Spleen (tissue), 11 donors: ENCODE measurements around the gene B4GALNT2. TPM values are rescaled to one million over a fixed set of nuclear protein-coding genes. Genes with fewer than 3 reads are reported as not detected.

Experiments
- DNase-seq: peaks from one replicate; pipeline ENCODE4 v3.0.0-alpha.2; 2020
- H3K27ac ChIP-seq, 8 donors: fragments of 200-600 bp; sonication (generic) in 7 of 8; 1 replicate in 4 of 8; 2 replicates in 4 of 8; pipeline versions ENCODE4 v1.5.0 to v1.8.0; 2016 to 2021; ENCODE audit warnings: inconsistent platforms in 4 of 8, mild to moderate bottlenecking in 4 of 8, moderate library complexity in 1 of 8
- H3K27me3 ChIP-seq, 7 donors: fragments of 200-600 bp; sonication (generic) in 6 of 7; replicated peaks in 1 of 7; 1 replicate in 4 of 7; 2 replicates in 3 of 7; pipeline versions ENCODE4 v1.5.0 to v1.8.0; 2016 to 2021; ENCODE audit warnings: inconsistent platforms in 3 of 7, mild to moderate bottlenecking in 1 of 7
- H3K36me3 ChIP-seq, 6 donors: fragments of 200-600 bp; sonication (generic) in 5 of 6; 1 replicate in 4 of 6; 2 replicates in 2 of 6; pipeline versions ENCODE4 v1.5.0 to v1.8.0; 2016 to 2021; ENCODE audit warnings: inconsistent platforms in 2 of 6
- H3K4me1 ChIP-seq, 6 donors: fragments of 200-600 bp; sonication (generic) in 5 of 6; 1 replicate in 3 of 6; 2 replicates in 3 of 6; pipeline versions ENCODE4 v1.5.0 to v1.8.0; 2016 to 2021; ENCODE audit warnings: inconsistent platforms in 3 of 6
- H3K4me3 ChIP-seq, 8 donors: fragments of 200-600 bp; sonication (generic) in 7 of 8; 1 replicate in 4 of 8; 2 replicates in 4 of 8; pipeline versions ENCODE4 v1.5.0 to v1.8.0; 2016 to 2021; ENCODE audit warnings: inconsistent platforms in 4 of 8, mild to moderate bottlenecking in 4 of 8, moderate library complexity in 2 of 8
- H3K9me3 ChIP-seq, 8 donors: fragments of 200-600 bp; sonication (generic) in 7 of 8; 1 replicate in 4 of 8; 2 replicates in 4 of 8; pipeline versions ENCODE4 v1.5.0 to v1.8.0; 2016 to 2021; ENCODE audit warnings: inconsistent platforms in 4 of 8
- CTCF ChIP-seq, 11 experiments: fragments of 200-600 bp in 7 of 11; fragments of 450-650 bp in 4 of 11; sonication (generic) in 4 of 11; IDR thresholded peaks in 8 of 11; conservative IDR thresholded peaks in 3 of 11; 1 replicate in 7 of 11; 2 replicates in 4 of 11; pipeline versions ENCODE4 v1.4.0 to v1.8.0; 2016 to 2021; ENCODE audit warnings: antibody characterized with exemption in 11 of 11, inconsistent platforms in 4 of 11, mild to moderate bottlenecking in 1 of 11
- POLR2A ChIP-seq, 3 donors: fragments of 450-650 bp; IDR thresholded peaks; one replicate each; pipeline ENCODE4 v1.5.1; 2017; ENCODE audit warnings: antibody characterized with exemption in 3 of 3, mild to moderate bottlenecking in 1 of 3
- POLR2AphosphoS5 ChIP-seq, 3 donors: sonication (generic); formaldehyde crosslinking; IDR thresholded peaks; one replicate each; pipeline ENCODE4 v1.5.1; 2017; ENCODE audit warnings: antibody characterized with exemption in 3 of 3
- WGBS, 5 donors: extraction: QIAGEN DNeasy Blood & Tissue Kit in 3 of 5; methylation state at CpG; one replicate each; pipeline versions ENCODE4 v1.1.5 to v1.1.7; 2013 to 2018; 5-methylcytosine and 5-hydroxymethylcytosine counted together
- intact Hi-C: fragments of 100-400 bp; cut with DNase I; formaldehyde crosslinking; loops from one replicate; pipeline ENCODE4 v1.15.0; 2023; ENCODE audit warnings: low total_unique reads
- polyA plus RNA-seq, 3 donors: library from polyadenylated mRNA; stranded (reverse); fragments of 200-250 nt; gene quantifications; one replicate each; pipeline ENCODE4 v1.2.1, GENCODE V29; 2013
- total RNA-seq, 7 donors: library from RNA; depleted of rRNA in 3 of 7; stranded (reverse); fragments of >200 nt in 3 of 7; fragmentation: NEBNext Ultra II Directional in 4 of 7; extraction: Animal tissue kit (Norgen Biotek cat#: 25700) in 4 of 7; gene quantifications; one replicate each; pipeline versions ENCODE4 v1.1.0 to v1.2.1, GENCODE V29; 2016 to 2021
- donor health status: healthy with polysubstance abuse.
- donor health status: DM: no; HTN: no; CAD: no; lungs with moderate emphysema.
- donor health status: DM: no; HTN: no; CAD: no.
- donor health status: Bipolar disorder and iron deficiency.
- donor health status: healthy.
- donor health status: DM: no; HTN: no; CAD: no.
- donor health status: DM: yes; HTN: yes; CAD: no.

Gene B4GALNT2
- total and polyA plus RNA-seq, 10 donors: 0.10 to 0.21 (median 0.18) TPM; not detected in 6

GRCh38 chr17:49213399-49213798 lies 80.8 kb downstream of the B4GALNT2 start:
- TF ChIP-seq CTCF (IDR thresholded peaks at IDR 0.05 in 8 of 11, conservative IDR thresholded peaks at IDR 0.05 in 3 of 11) (no peak), POLR2A (IDR thresholded peaks at IDR 0.05) (no peak), POLR2AphosphoS5 (IDR thresholded peaks at IDR 0.05) (no peak)
- no peak for DNase-seq
- H3K27me3 ChIP-seq: no peaks in the 10 kb centered on the region
- peaks cover 0 to 43% (median 0%) of the 10 kb centered on the region in 6 donors for H3K36me3 ChIP-seq
- WGBS, 5 donors: 33 to 57% (median 48%) methylated on average over 4 to 5 of the region's 5 CpGs
- H3K4me3 ChIP-seq: peak overlapping the region; percentile 18 to 88 (median 76)
- intact Hi-C loops: no loop called here
- peak overlapping the region; percentile 42 to 94 (median 87) for H3K27ac ChIP-seq
- H3K4me1 ChIP-seq: peaks cover 71 to 100% (median 99%) of the 10 kb centered on the region in 6 donors
- H3K9me3 ChIP-seq: no peaks in the 10 kb centered on the region

- 63 to 85% (median 74%) methylated on average over 2 of the region's 2 CpGs for WGBS, 5 donors
- H3K4me3 ChIP-seq: peak overlapping the region; percentile 18 to 88 (median 76)
- H3K4me1 ChIP-seq: peaks cover 70 to 100% (median 99%) of the 10 kb centered on the region in 6 donors
- intact Hi-C loops: no loop called here
- peak overlapping the region; percentile 42 to 94 (median 87) for H3K27ac ChIP-seq
- TF ChIP-seq POLR2A (IDR thresholded peaks at IDR 0.05) (no peak), POLR2AphosphoS5 (IDR thresholded peaks at IDR 0.05) (no peak), CTCF (IDR thresholded peaks at IDR 0.05 in 8 of 11, conservative IDR thresholded peaks at IDR 0.05 in 3 of 11) (no peak)
- no peak for DNase-seq
- peaks cover 0 to 47% (median 0%) of the 10 kb centered on the region in 6 donors for H3K36me3 ChIP-seq
- H3K9me3 ChIP-seq: no peaks in the 10 kb centered on the region
- no peaks in the 10 kb centered on the region for H3K27me3 ChIP-seq
Measured at GRCh38 chr17:49213847-49214246, 81.3 kb downstream of the B4GALNT2 start.

- WGBS, 5 donors: 41 to 61% (median 52%) methylated on average over 12 of the region's 12 CpGs
- Histone ChIP-seq H3K9me3 (no peaks in the 10 kb centered on the region), H3K4me3 (peak overlapping the region in 6 of 8 donors; percentile 63 to 88 (median 76)), H3K27me3 (no peaks in the 10 kb centered on the region), H3K36me3 (peaks cover 0 to 57% (median 4%) of the 10 kb centered on the region in 6 donors), H3K27ac (peak overlapping the region; percentile 68 to 94 (median 87)), H3K4me1 (peaks cover 73 to 100% (median 99%) of the 10 kb centered on the region in 6 donors)
- TF ChIP-seq POLR2A (IDR thresholded peaks at IDR 0.05) (no peak), POLR2AphosphoS5 (IDR thresholded peaks at IDR 0.05) (peak in 1 of 3 donors; percentile 49)
- intact Hi-C loops: no loop called here
- DNase-seq: no peak
Measured at GRCh38 chr17:49214676-49215360, 82.2 kb downstream of the B4GALNT2 start.

- peak overlapping the region; percentile 68 to 94 (median 87) for H3K27ac ChIP-seq
- intact Hi-C loops: no loop called here
- DNase-seq: peak; percentile 88
- peak overlapping the region in 1 of 8 donors; percentile 88 for H3K4me3 ChIP-seq
- H3K9me3 ChIP-seq: no peaks in the 10 kb centered on the region
- TF ChIP-seq POLR2AphosphoS5 (IDR thresholded peaks at IDR 0.05) (peak in 1 of 3 donors; percentile 69), CTCF (IDR thresholded peaks at IDR 0.05 in 8 of 11, conservative IDR thresholded peaks at IDR 0.05 in 3 of 11) (no peak)
- H3K36me3 ChIP-seq: peaks cover 0 to 74% (median 16%) of the 10 kb centered on the region in 6 donors
- no peaks in the 10 kb centered on the region for H3K27me3 ChIP-seq
- 61 to 73% (median 62%) methylated on average over 11 to 13 of the region's 13 CpGs for WGBS, 5 donors
- peaks cover 78 to 99% (median 92%) of the 10 kb centered on the region in 6 donors for H3K4me1 ChIP-seq
Measured at GRCh38 chr17:49216482-49216881, 83.9 kb downstream of the B4GALNT2 start.
